ENCODE results near the gene MYO9B. TPM values are rescaled to one million over a fixed set of nuclear protein-coding genes. Genes with fewer than 3 reads are reported as not detected.
A peak's percentile ranks its signal among the peaks of the same experiment; 100 is the strongest.

Gene MYO9B
- total RNA-seq, 1 experiment from 2014 or later = 39.9 TPM

DNA sequence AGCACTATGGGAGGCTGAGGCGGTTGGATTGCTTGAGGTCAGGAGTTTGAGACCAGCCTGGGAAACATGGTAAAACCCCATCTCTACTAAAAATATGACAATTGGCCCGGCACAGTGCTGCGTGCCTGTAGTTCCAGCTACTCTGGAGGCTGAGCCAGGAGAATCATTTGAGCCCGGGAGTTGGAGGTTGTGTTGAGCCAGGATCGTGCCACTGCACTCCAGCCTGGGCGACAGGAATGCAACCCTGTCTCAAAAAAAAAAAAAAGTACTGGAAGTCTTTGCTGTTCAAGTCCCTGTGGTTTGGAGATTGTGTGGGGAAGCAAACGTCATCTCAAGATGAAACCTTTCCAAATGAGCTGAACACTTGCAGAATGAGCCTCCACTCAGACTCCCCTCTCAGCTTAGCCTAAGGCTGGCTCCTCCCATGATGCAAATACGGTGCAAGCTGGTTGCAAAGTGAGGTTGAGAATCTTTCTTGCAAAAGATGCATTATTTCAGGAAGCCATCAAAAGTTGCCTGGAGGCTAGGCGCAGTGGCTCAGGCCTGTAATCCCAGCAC lies 46.2 kb downstream of the MYO9B start:
- no peak overlapping the region for H3K4me3 ChIP-seq
- peaks cover 23% of the 10 kb centered on the region for H3K4me1 ChIP-seq (replicated peaks)
- no peak for DNase-seq (ENCODE audit: low read depth in 1 of 2, low spot score in 2 of 2)
- no peaks in the 10 kb centered on the region for H3K9me3 ChIP-seq (replicated peaks)
- peaks cover 35% of the 10 kb centered on the region for H3K36me3 ChIP-seq
- no peak overlapping the region for H3K27ac ChIP-seq
- H3K27me3 ChIP-seq (replicated peaks) = no peaks in the 10 kb centered on the region

DNA sequence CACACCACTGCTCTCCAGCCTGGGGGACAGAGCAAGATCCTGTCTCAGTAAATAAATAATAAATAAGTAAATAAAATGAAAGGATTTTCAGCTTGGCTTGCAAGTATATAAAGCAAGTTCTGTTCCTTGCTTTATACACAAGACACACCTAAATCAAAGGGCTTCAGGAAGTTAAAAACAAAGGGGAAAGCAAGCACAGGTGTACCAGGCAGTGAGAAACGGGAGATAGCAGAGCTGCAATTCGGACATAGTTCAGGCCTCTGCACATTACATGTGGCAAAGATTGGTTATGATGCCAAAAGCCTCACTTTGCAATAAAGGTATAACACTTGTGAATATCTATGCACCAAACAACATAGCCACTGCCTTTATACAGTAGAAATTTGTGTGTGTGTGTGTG lies 47.5 kb downstream of the MYO9B start:
- H3K36me3 ChIP-seq = peaks cover 38% of the 10 kb centered on the region
- H3K9me3 ChIP-seq (replicated peaks) = no peaks in the 10 kb centered on the region
- H3K27ac ChIP-seq = no peak overlapping the region

DNA sequence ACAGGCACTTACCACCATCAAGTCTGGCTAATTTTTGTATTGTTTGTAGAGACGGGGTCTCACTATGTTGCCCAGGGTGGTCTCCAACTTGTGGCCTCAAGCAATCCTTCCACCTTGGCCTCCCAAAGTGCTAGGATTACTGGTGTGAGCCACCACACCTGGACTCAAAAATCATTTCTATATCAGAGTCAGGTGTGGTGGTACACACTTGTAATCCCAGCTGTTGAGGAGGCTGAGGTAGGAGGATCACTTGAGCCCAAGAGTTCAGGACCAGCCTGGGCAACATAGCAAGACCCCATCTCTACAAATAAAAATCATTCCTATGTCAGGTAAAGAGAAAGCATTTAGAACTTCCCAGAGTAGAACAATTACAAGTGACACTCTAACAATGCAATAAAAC lies 48.4 kb downstream of the MYO9B start:
- Histone ChIP-seq H3K27ac (no peak overlapping the region), H3K4me1 (replicated peaks) (peaks cover 23% of the 10 kb centered on the region), H3K27me3 (replicated peaks) (no peaks in the 10 kb centered on the region), H3K4me3 (no peak overlapping the region), H3K9me3 (replicated peaks) (no peaks in the 10 kb centered on the region), H3K36me3 (peaks cover 42% of the 10 kb centered on the region)
- DNase-seq (ENCODE audit: low read depth in 1 of 2, low spot score in 2 of 2) = no peak

More for the DNA sequence above, 47.5 kb downstream of the MYO9B start:
- H3K4me3 ChIP-seq = no peak overlapping the region
- H3K4me1 ChIP-seq (replicated peaks) = peaks cover 23% of the 10 kb centered on the region
- DNase-seq (ENCODE audit: low read depth in 1 of 2, low spot score in 2 of 2) = no peak
- no peaks in the 10 kb centered on the region for H3K27me3 ChIP-seq (replicated peaks)

DNA sequence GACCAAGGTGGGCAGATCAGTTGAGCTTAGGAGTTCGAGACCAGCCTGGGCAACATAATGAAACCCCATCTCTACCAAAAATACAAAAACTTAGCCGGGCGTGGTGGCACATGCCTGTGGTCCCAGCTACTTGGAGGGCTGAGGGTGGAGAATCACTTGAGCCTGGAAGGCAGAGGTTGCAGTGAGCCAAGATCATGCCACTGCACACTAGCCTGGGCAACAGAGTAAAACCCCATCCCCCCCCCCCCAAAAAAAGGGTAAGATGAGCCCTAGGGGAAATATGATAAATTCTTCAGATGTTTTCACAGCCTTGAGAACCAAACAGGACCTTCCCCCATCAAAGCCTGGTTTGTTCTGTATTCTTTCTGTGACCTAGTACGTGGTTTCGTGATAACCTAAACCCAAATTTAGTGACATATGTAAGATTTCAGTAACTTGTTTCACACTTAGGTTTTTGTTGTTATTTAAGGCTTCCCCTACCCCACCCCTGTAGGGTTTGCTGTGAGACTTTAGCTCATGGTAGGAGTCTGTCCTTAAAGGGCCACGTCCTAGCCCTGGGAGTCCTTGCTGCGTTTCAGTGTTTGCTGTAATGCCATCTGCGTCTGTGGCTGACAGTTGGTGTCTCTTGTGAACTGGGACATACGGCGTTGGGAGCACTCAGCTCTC lies 49.6 kb downstream of the MYO9B start:
- H3K4me3 ChIP-seq = no peak overlapping the region
- H3K4me1 ChIP-seq (replicated peaks) = peaks cover 23% of the 10 kb centered on the region
- H3K27ac ChIP-seq = peak overlapping the region; percentile 84
- no peaks in the 10 kb centered on the region for H3K27me3 ChIP-seq (replicated peaks)
- peaks cover 46% of the 10 kb centered on the region for H3K36me3 ChIP-seq
- peak; percentile 61 to 68 for DNase-seq (ENCODE audit: low read depth in 1 of 2, low spot score in 2 of 2)
- no peaks in the 10 kb centered on the region for H3K9me3 ChIP-seq (replicated peaks)

DNA sequence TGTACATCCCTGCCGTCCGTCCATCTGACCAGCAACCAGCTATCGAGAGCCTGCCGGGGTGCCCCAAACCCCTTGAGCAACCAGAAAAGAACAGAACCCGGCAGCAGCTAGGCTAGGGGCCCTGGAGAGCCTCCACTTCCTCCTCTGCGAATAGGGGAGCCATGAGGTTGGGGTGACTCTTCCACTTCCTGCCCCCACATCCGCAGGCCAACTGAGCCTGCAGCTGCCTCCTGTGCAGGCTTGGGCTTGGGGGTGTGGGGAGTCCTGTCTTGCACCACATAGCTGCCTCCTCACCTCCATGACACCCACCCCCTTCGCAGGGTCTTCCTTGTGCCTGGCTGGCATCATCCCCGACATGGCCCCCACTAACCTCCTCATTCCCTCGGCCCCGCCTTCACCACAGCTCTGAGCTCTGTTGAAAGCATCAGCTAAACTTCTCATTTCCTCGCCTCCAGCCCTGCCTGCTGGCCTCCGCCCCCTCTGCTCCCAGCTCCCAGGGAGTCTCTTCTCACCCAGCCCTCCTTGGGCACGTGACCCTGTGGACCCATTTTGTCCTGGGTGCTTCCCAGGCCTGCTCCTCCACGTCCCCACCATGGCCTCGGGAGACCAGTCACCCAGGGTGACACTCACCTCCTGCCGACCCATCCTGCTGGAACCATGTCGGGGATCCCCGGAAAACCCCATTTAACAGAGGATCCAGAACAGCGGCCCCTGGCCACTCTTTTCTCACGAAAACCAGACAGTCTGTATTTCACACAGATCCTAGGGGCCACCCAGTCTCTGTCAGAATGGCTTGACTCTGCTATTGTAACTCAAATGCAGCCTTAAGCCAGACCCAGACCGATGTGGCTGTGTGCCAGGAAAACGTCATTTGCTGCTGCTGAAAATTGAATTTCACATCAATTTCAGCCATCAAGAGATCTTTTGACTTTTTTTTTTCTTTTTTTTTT lies 50.4 kb downstream of the MYO9B start:
- Histone ChIP-seq H3K9me3 (replicated peaks) (no peaks in the 10 kb centered on the region), H3K27ac (peak overlapping the region; percentile 84), H3K4me1 (replicated peaks) (peaks cover 23% of the 10 kb centered on the region), H3K36me3 (peaks cover 42% of the 10 kb centered on the region), H3K4me3 (peak overlapping the region; percentile 5; the same call in 1 of the 2 replicates), H3K27me3 (replicated peaks) (no peaks in the 10 kb centered on the region)
- DNase-seq (ENCODE audit: low read depth in 1 of 2, low spot score in 2 of 2) = peak; percentile 76 to 80

DNA sequence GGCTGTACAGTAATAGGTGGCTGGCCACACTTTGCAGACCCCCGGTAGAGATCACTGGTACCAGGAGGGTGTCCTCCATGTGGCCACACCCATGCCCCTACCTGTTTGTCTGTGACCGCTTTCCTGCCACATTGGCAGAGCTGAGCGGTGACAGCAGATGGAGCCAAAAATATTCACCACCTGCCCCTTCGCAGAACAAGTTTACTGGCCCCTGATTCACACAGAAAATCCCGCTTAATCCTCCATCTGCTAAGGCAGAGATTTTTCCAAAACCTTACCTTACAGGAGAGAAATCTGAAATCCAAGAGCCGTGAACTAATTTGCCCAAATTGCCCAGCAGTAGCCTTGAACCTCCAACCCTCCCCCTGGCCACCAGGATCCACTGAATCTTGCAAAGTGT lies 52.1 kb downstream of the MYO9B start:
- Histone ChIP-seq H3K4me3 (no peak overlapping the region), H3K36me3 (peaks cover 41% of the 10 kb centered on the region), H3K9me3 (replicated peaks) (no peaks in the 10 kb centered on the region), H3K4me1 (replicated peaks) (peaks cover 23% of the 10 kb centered on the region), H3K27me3 (replicated peaks) (no peaks in the 10 kb centered on the region), H3K27ac (no peak overlapping the region)
- no peak for DNase-seq (ENCODE audit: low read depth in 1 of 2, low spot score in 2 of 2)

DNA sequence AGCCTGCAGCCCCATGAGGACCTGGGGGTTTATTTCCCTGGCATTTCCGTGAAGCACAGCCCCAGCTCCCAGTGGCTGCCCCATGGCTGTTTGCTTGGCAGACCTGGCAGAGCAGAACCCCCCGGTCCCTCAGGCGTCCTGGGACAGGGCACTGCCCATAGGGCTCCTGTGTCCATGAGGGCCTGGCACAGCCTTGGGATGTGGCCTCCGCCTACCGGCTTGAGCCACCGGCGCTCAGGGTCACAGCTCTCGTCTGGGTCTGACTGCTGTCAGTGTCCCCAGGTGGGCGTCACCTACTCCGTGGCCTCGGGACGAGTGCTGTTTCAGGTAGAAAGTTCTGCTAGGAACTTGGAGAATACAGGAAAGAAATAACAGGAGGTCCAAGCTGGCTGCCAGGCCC lies 52.8 kb downstream of the MYO9B start:
- no peak for DNase-seq (ENCODE audit: low read depth in 1 of 2, low spot score in 2 of 2)
- H3K36me3 ChIP-seq = peaks cover 38% of the 10 kb centered on the region

DNA sequence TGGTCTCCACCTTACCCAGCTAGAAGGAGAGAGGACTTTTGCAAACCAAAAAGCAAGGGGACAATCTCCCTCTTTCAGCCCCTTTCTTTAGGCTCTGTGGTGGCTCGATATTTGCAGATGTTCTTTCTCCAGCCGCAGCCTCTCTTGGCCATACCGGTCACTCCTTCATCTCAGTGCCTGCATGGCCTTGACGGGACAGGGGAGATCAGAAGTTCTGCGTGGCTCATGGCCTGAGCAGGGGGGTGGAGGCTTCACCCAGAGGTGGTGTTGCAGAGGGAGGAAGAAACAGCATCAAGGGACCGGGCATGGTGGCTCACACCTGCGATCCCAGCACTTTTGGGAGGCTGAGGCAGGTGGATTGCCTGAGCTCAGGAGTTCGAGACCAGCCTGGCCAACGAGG lies 53.2 kb downstream of the MYO9B start:
- Histone ChIP-seq H3K27me3 (replicated peaks) (no peaks in the 10 kb centered on the region), H3K36me3 (peaks cover 38% of the 10 kb centered on the region), H3K27ac (no peak overlapping the region), H3K9me3 (replicated peaks) (no peaks in the 10 kb centered on the region), H3K4me3 (no peak overlapping the region), H3K4me1 (replicated peaks) (peaks cover 27% of the 10 kb centered on the region)
- DNase-seq (ENCODE audit: low read depth in 1 of 2, low spot score in 2 of 2) = no peak

More for the DNA sequence above, 52.8 kb downstream of the MYO9B start:
- H3K9me3 ChIP-seq (replicated peaks) = no peaks in the 10 kb centered on the region
- no peaks in the 10 kb centered on the region for H3K27me3 ChIP-seq (replicated peaks)
- no peak overlapping the region for H3K4me3 ChIP-seq
- H3K27ac ChIP-seq = no peak overlapping the region
- peaks cover 23% of the 10 kb centered on the region for H3K4me1 ChIP-seq (replicated peaks)

DNA sequence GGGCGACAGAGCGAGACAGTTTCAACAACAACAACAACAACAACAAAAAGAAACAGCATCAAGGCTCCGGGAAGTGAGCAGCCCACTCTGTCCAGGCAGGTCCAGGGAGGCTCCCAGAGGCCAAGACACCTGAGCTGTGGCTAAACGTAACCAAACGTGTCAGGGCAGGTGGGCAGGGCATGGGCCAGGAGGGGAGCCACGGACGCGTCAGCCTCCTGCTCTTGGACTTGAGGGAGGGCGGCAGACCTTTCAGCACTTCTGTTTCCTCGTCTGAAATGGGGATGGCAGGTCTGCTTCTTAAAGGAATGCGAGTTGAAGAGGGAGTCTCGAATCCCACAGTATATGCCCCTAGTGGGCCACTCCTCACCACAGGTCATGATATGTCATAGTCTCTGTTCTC lies 53.8 kb downstream of the MYO9B start:
- Histone ChIP-seq H3K4me3 (no peak overlapping the region), H3K9me3 (replicated peaks) (no peaks in the 10 kb centered on the region), H3K4me1 (replicated peaks) (peaks cover 30% of the 10 kb centered on the region), H3K27me3 (replicated peaks) (no peaks in the 10 kb centered on the region), H3K27ac (no peak overlapping the region), H3K36me3 (peaks cover 34% of the 10 kb centered on the region)
- DNase-seq (ENCODE audit: low read depth in 1 of 2, low spot score in 2 of 2) = no peak

DNA sequence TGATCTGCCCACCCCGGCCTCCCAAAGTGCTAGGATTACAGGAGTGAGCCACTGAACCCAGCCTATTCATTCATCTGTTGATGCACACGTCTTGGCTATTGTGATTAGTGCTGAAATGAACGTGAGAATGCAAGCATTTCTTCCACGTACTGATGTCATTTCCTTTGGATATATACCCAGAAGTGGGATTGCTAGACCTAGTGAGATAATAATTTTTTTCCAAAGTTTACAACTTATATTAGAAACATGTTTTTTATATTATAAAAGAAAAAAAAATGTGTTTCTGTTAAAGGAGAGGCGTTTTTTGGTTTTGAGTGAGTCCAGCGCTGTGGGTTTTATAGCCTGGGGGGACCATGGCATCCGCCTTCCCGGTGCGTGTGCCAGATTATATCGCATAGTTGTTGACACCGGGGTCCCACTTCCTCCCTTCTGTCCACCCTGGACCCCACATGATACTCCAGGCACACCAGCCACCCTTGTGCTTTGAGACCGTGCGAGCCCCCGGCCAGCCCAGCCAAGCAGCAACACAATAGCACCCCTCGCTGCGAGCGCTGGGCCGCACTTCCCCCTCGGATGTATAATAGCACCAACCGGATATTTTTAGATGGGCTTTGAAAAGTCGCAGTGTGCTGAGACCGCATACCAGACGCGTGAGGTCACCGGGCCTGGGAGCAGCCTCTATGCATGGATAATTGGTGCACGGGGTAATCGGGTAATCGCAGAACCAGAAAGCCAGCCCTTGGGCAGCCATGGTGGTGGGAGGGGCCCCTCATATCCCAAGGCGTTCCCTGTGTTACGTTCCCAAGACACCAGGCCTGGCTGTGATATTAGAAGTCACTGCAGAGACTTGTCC lies 59.6 kb downstream of the MYO9B start:
- Histone ChIP-seq H3K27ac (peak overlapping the region; percentile 98), H3K4me1 (replicated peaks) (peaks cover 34% of the 10 kb centered on the region), H3K4me3 (peak overlapping the region; percentile 4; the same call in 1 of the 2 replicates), H3K27me3 (replicated peaks) (no peaks in the 10 kb centered on the region), H3K36me3 (peaks cover 21% of the 10 kb centered on the region), H3K9me3 (replicated peaks) (no peaks in the 10 kb centered on the region)
- peak; percentile 97 to 99 for DNase-seq (ENCODE audit: low read depth in 1 of 2, low spot score in 2 of 2)

DNA sequence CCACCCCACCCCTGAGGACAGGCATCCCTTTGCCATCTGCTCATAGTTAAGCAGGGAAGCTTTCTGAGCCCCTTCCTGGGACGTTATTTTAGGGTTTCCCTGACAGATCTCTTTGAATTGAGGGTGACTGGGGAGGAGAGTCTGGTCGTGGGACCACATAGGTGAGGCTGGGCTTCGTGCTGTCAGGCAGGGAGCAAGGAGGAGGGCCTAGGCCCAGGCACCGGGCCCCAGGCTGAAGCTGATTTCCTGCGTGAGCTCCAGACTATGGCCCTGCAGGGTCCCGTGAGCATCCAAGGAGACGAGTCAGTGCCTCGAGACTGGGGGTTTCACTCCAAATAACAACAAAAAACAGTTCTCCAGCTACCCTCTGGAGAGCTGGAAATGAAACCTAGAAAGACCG lies 60.4 kb downstream of the MYO9B start:
- Histone ChIP-seq H3K36me3 (peaks cover 23% of the 10 kb centered on the region), H3K27me3 (replicated peaks) (no peaks in the 10 kb centered on the region), H3K4me1 (replicated peaks) (peaks cover 34% of the 10 kb centered on the region), H3K4me3 (no peak overlapping the region), H3K27ac (peak overlapping the region; percentile 98), H3K9me3 (replicated peaks) (no peaks in the 10 kb centered on the region)
- DNase-seq (ENCODE audit: low read depth in 1 of 2, low spot score in 2 of 2) = no peak

DNA sequence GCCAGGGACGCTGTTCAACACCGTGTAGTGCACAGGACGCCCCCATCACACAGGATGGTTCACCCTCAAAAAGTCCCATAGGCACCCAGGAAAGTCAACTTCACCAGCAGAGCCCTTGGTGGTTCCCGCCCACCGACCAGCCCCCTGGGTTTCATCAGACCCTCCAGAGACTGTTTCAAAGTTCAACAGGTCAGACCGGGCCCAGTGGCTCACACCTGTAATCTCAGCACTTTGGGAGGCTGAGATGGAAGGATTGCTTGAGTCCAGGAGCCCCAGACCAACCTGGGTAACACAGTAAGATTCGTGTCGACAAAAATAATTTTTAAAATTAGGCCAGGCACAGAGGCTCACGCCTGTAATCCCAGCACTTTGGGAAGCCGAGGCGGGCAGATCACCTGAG lies 61.0 kb downstream of the MYO9B start:
- peak overlapping the region; percentile 98 for H3K27ac ChIP-seq
- peaks cover 23% of the 10 kb centered on the region for H3K36me3 ChIP-seq
- no peak overlapping the region for H3K4me3 ChIP-seq
- no peaks in the 10 kb centered on the region for H3K27me3 ChIP-seq (replicated peaks)
- H3K4me1 ChIP-seq (replicated peaks) = peaks cover 34% of the 10 kb centered on the region
- no peaks in the 10 kb centered on the region for H3K9me3 ChIP-seq (replicated peaks)
- DNase-seq (ENCODE audit: low read depth in 1 of 2, low spot score in 2 of 2) = no peak

DNA sequence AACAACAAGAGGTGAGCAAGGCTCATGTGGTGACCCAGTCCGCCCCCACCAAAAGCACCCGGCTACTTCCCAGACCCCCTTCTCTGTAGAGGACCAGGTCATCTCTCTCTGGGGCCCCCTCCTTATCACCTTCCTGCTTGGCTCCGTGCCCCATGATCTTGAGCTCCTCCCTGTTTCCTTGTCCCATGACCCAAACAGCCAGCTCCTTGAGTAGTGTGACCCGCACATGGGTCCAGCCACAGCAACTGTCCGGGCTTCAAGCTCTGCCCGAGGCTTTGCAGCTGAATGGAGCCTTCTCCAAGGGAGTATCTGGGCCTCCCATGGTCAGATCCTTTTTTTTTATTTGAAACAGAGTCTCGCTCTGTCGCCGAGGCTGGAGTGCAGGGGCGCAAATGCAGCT lies 61.8 kb downstream of the MYO9B start:
- H3K36me3 ChIP-seq = peaks cover 28% of the 10 kb centered on the region
- no peak overlapping the region for H3K4me3 ChIP-seq
- no peaks in the 10 kb centered on the region for H3K27me3 ChIP-seq (replicated peaks)
- no peak for DNase-seq (ENCODE audit: low read depth in 1 of 2, low spot score in 2 of 2)
- no peaks in the 10 kb centered on the region for H3K9me3 ChIP-seq (replicated peaks)
- peaks cover 34% of the 10 kb centered on the region for H3K4me1 ChIP-seq (replicated peaks)
- no peak overlapping the region for H3K27ac ChIP-seq

All from SJSA1 (cell line).